ENCODE measurements around the gene IL9. TPM values are rescaled to one million over a fixed set of nuclear protein-coding genes. Genes with fewer than 3 reads are reported as not detected.

Gene IL9
- total RNA-seq, 1 donor = not detected

DNA sequence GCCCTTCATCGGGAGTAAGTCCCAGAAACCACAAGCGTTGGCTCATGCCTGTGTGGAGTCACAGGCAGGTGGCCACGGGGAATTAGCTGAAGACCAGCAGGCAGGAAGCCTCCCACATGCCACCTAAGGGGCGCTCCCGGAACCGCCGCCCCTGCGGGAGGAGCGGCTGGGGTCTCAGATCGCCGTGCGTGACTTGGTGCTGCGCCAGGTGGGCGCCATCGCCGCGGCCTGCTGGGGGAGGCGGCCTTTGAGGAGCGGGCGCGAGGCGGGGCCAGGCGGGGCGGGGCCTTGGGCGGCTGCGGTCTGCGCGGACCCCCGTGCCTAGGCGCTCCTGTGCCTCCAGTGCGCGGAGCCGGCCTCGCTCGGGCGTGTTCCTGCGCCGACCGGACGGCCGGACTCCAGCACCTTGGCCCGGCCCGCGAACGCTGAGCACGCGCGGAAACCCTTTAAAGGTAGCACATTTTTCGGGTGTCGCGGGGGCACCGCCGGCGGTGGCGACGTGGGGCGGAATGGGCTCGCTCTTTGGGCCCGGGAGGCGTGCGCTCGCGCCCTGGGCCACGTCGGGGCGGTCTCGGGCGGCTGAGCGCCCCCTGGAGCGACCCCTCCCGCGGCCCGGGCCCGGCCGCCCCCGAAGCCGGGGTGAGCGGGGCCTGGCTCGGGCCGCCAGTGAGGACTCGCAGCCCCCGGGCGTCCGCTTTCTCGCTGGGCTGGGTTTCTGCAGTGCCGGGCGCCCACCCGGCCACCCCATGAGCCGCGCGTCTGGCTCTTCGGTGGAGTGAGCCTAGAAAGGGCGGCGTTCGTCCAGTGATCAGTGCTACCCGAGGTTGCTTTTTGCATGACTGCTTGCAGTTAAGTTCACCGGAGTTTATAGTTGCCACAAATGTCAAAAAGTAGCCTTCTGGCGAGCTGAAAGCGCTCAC lies 34.6 kb upstream of the IL9 start:
- H3K4me3 ChIP-seq (ENCODE audit: insufficient read depth, low read length) = no peak overlapping the region
- peaks cover 70% of the 10 kb centered on the region for H3K27me3 ChIP-seq (ENCODE audit: insufficient read depth, low read length)
- no peak overlapping the region for H3K4me2 ChIP-seq (ENCODE audit: insufficient read depth, low read length)

GRCh38 chr5:135921388-135921787 lies 25.7 kb upstream of the IL9 start:
- Histone ChIP-seq H3K4me3 (ENCODE audit: insufficient read depth, low read length) (no peak overlapping the region), H3K79me2 (ENCODE audit: insufficient read depth, low read length) (no peaks in the 10 kb centered on the region), H3K9me3 (ENCODE audit: low read depth, low read length) (no peaks in the 10 kb centered on the region), H3K4me2 (ENCODE audit: insufficient read depth, low read length) (no peak overlapping the region), H3K27ac (ENCODE audit: low read depth, low read length) (no peak overlapping the region), H4K20me1 (ENCODE audit: insufficient read depth, low read length) (no peaks in the 10 kb centered on the region), H3K4me1 (ENCODE audit: insufficient read depth, low read length) (no peaks in the 10 kb centered on the region), H3K36me3 (ENCODE audit: insufficient read depth, low read length) (no peaks in the 10 kb centered on the region), H2AFZ (ENCODE audit: low read length) (no peak overlapping the region), H3K27me3 (ENCODE audit: insufficient read depth, low read length) (peaks cover 42% of the 10 kb centered on the region)
- DNase-seq (ENCODE audit: insufficient read length, low spot score, missing footprints) = no peak
- TF ChIP-seq CTCF (IDR thresholded peaks at IDR 0.05; ENCODE audit: extremely low read depth, low read depth, low read length) = no peak

More for the DNA sequence above, 34.6 kb upstream of the IL9 start:
- no peak overlapping the region for H3K27ac ChIP-seq (ENCODE audit: low read depth, low read length)
- H2AFZ ChIP-seq (ENCODE audit: low read length) = no peak overlapping the region
- no peak for TF ChIP-seq CTCF (IDR thresholded peaks at IDR 0.05; ENCODE audit: extremely low read depth, low read depth, low read length)
- no peaks in the 10 kb centered on the region for H3K79me2 ChIP-seq (ENCODE audit: insufficient read depth, low read length)
- no peaks in the 10 kb centered on the region for H3K4me1 ChIP-seq (ENCODE audit: insufficient read depth, low read length)
- no peaks in the 10 kb centered on the region for H4K20me1 ChIP-seq (ENCODE audit: insufficient read depth, low read length)
- H3K36me3 ChIP-seq (ENCODE audit: insufficient read depth, low read length) = no peaks in the 10 kb centered on the region
- peak; percentile 51 for DNase-seq (ENCODE audit: insufficient read length, low spot score, missing footprints)
- H3K9me3 ChIP-seq (ENCODE audit: low read depth, low read length) = no peaks in the 10 kb centered on the region

DNA sequence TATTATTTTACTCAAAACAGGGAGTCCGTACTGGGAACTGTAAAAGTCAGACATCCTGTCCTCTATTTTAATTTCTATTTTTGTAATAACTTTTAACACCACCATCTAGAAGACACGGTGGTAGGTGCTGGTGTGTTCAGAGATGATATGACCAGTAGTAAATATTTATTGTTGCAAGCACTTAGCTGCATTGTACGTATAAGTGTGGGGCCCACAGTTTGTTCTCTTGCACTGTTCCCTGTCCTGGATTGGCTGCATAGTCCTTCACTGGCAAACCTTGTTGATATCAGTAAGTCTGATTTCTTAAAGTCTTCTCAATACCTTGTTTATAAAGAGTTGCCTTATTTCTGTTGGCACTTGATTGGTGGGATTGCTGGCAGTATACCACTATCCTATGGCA lies 24.6 kb upstream of the IL9 start:
- H3K4me1 ChIP-seq (ENCODE audit: insufficient read depth, low read length) = no peaks in the 10 kb centered on the region
- no peak overlapping the region for H3K4me2 ChIP-seq (ENCODE audit: insufficient read depth, low read length)
- no peaks in the 10 kb centered on the region for H4K20me1 ChIP-seq (ENCODE audit: insufficient read depth, low read length)
- H3K79me2 ChIP-seq (ENCODE audit: insufficient read depth, low read length) = no peaks in the 10 kb centered on the region
- H3K36me3 ChIP-seq (ENCODE audit: insufficient read depth, low read length) = no peaks in the 10 kb centered on the region
- H3K27me3 ChIP-seq (ENCODE audit: insufficient read depth, low read length) = peaks cover 46% of the 10 kb centered on the region
- H3K9me3 ChIP-seq (ENCODE audit: low read depth, low read length) = no peaks in the 10 kb centered on the region
- DNase-seq (ENCODE audit: insufficient read length, low spot score, missing footprints) = no peak
- H2AFZ ChIP-seq (ENCODE audit: low read length) = no peak overlapping the region
- H3K4me3 ChIP-seq (ENCODE audit: insufficient read depth, low read length) = no peak overlapping the region
- TF ChIP-seq CTCF (IDR thresholded peaks at IDR 0.05; ENCODE audit: extremely low read depth, low read depth, low read length) = no peak
- H3K27ac ChIP-seq (ENCODE audit: low read depth, low read length) = no peak overlapping the region

DNA sequence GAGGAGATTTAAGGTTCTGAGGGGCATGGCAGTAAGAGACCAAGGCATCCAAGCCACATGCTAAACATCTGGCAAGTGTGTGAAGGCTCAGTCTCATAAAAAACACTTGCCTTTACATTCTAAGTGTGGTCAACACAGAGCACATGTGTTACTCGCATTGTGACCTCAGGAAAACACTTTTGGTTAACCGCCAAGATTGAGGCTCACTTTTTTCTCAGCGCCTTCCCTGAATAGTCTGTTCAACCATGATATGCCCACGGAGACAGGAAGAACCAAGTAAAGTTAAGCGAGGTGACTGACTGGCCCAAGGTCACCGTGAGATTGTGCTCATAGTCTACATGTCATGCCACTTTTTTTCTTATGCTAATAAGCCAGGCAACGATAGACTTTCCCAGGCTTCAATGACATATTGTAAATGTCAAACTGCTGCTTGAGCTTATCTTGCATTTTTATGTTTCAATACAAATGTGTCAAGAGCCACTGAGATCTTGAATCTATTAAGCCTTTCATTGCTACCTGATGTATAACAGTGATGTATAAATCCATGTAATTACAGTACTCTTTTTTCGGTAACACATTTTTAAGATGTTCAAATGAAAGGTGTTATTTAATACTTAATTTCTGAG lies 21.1 kb upstream of the IL9 start:
- no peak overlapping the region for H3K27ac ChIP-seq (ENCODE audit: low read depth, low read length)
- H2AFZ ChIP-seq (ENCODE audit: low read length) = no peak overlapping the region
- TF ChIP-seq CTCF (IDR thresholded peaks at IDR 0.05; ENCODE audit: extremely low read depth, low read depth, low read length) = no peak
- no peak overlapping the region for H3K4me3 ChIP-seq (ENCODE audit: insufficient read depth, low read length)
- H3K79me2 ChIP-seq (ENCODE audit: insufficient read depth, low read length) = no peaks in the 10 kb centered on the region
- no peaks in the 10 kb centered on the region for H4K20me1 ChIP-seq (ENCODE audit: insufficient read depth, low read length)
- H3K27me3 ChIP-seq (ENCODE audit: insufficient read depth, low read length) = peaks cover 41% of the 10 kb centered on the region
- no peak for DNase-seq (ENCODE audit: insufficient read length, low spot score, missing footprints)
- H3K4me2 ChIP-seq (ENCODE audit: insufficient read depth, low read length) = no peak overlapping the region
- H3K36me3 ChIP-seq (ENCODE audit: insufficient read depth, low read length) = no peaks in the 10 kb centered on the region
- no peaks in the 10 kb centered on the region for H3K9me3 ChIP-seq (ENCODE audit: low read depth, low read length)
- no peaks in the 10 kb centered on the region for H3K4me1 ChIP-seq (ENCODE audit: insufficient read depth, low read length)
